ENCODE measurements around the gene ATL1.
"Not testable (repeated sequence)": the region's sequence is repeated elsewhere in the genome, so short reads cannot be mapped to it uniquely, and the experiment has no call there.

ATL1 gene

DNA sequence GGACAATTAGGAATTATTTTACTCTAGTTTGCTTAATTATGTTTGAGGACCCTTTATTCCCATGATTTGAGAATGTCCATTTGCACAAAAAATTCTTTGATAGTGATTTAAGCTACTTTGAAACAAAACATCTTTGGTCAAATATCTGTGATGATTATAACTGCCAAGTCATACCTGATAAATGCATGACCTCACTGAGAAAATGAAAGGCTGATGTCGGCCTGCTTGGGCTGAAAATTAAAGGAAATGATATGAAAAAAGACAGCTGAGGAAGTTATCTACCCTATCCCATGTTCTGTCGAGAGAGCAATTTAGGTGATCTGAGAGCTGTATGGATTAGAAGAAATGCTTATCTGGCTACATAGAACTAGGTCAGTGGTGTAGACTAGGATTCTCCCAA, 43.6 kb downstream of the ATL1 start:
- DNase-seq, result no peak

DNA sequence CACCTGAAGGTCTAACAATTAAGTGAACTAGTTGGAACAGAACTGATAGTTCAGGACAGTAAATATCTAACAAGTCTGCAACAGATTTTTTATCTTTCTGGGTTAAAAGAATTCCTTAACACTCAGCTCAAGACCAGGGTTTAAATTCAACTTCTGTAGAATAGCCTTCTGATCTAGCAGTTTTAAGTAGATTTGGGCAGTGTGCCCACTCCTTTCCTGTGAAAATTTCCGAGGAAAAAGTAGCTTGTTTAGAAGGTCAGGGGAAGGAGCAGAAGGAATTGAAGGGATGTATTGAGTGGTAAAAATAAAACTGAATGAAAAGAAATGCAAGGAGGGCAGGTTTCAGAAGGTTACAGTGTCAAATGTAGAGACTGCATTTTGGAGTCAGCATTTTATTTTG, 45.8 kb downstream of the ATL1 start:
- DNase-seq, result no peak

DNA sequence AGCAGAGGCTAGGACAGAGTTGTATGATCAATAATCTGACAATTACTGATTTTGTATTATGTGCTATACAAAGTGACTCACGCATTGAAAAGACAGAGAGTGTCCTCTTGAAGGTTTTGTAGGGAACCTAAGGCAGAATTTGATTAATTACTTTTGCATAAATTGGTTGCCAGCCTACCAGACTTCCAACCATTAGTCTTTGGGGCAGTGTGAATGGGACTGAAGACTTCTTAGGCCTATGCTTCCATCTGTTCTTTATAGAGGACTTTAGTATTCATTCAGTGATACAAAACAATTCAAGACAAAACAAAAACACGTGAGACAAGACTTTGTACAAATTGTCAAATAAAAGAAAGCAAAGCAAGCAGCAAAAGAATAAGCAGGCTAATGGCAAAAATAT, 46.5 kb downstream of the ATL1 start:
- DNase-seq, result no peak

DNA sequence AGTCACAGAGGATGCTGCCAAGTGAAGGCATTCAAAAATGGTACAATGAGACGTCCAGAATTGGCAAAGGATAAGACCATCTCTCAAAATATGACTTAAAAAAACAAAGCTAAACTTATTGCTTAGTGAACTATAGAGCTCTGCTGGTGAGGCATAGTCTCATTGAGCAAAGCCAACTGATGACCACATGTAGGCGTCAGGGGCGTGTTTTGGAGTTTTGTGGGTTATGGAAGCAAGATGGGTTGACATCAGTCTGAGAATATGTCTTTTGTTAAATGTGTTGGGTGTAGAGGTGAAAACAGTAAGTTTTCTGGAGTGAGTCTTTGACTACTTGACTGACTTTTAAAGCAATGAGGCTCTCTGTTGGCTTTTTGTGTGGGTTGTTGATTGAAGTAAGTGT, 47.2 kb downstream of the ATL1 start:
- DNase-seq, result no peak

DNA sequence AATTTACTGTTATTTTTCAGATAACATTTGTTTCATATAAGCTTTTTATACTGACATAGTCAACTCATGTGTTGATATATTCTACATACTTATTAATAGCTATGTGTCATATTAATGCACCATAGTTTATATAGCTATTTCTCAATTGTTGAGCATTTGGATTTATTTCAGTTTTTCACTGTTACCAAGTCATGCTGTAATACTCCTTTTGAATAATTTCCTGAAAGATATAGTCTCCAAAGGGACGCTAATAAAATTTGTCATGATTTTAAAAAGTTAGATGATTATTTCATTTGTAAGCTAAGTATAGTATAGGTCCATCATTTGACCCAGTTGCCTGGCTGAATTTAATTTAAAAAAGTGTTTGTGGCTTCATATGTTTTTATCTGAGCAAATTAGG, 47.8 kb downstream of the ATL1 start:
- DNase-seq, result no peak

DNA sequence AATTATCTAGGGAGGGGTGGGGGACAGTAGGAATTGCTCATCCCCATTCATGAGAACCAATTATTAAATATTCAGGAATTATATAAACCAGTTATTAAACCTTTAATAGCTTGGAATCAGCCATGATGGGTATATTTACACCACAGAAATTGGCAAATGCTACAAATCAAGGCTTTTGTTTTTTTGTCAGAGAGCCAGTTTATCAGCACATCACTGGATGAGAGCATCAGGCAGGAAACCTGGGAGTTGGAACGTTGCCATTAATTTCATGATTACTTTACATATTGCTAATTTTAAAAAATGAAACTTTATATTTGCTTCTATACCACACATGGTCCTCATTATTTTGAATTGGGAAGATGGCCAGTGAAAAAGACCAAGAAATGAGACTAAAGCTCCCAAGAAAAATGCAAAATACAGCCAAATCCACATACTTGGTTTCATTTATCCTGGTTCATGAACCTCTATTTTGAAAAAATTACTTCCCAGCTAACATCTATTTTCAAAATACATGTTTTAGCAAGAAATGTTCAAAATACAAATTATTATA, 48.4 kb downstream of the ATL1 start:
- no peak for DNase-seq

DNA sequence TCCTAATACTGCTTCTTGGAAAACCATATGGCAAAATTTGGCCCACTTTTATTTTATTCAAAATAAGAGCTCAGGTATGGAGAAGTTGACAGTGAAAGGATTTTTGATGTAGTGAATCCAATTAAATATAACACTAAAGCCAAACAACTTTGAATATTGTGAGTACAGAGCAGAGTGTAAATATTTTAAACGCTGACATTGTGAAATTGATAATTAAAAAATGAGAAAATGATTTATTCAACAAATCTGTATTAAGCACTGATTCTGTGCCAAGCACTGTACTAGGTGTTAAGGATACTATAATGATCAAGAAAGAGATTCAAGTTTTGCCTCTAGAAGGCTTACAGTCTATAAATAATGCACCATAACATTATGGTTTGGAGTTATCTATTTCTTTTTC, 50.5 kb downstream of the ATL1 start:
- no peak for DNase-seq

GRCh38 chr14:50612806-50613205, 52.9 kb downstream of the ATL1 start:
- DNase-seq, result no peak

DNA sequence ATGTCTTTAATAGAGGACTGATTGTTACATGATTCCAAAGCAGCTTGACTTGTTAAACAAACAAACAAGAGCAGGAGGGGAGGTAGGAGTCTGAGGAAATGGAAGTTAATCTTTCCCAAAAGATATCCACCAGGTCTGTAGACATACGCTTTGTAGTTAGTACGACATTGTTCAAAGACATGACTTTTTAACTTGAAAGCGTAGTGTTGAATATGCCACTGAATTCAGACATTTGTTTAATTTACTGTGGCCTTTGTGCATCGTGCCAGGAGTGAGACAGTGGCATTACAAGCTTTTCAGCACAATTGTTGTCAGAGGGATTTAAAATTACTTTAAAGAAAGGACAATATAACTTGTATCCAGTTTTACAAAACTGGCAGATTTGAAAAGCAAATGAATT, 55.1 kb downstream of the ATL1 start:
- no peak for DNase-seq

- DNase-seq, result no peak
These were observed 55.6 kb downstream of the ATL1 start for GRCh38 chr14:50615552-50615951.

- DNase-seq, result no peak
These were observed 56.3 kb downstream of the ATL1 start for GRCh38 chr14:50616275-50616674.

- peak; percentile 2 for DNase-seq
These were observed 59.7 kb downstream of the ATL1 start for GRCh38 chr14:50619569-50620141.

- DNase-seq, result no peak
These were observed 60.4 kb downstream of the ATL1 start for GRCh38 chr14:50620341-50620740.

DNA sequence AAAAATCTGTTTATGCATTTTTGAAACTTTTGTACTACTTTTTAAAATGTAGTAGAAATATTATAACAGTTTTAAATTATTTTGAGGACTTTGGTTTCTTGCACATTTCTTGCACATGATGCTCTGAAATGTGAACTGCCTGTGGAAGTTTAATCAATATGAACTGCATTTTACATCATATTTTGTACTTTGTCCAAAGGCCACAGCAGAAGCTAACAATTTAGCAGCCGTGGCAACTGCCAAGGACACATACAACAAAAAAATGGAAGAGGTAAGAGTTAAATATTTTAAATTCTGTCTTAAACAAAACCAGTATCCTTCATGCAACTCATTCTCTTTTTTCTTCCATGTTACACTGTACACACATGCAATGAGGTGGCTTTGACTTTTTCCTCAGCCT, 63.0 kb downstream of the ATL1 start:
- no peak for DNase-seq

- no peak for DNase-seq
These were observed 64.5 kb downstream of the ATL1 start for GRCh38 chr14:50624447-50624846.

GRCh38 chr14:50624947-50625346, 65.0 kb downstream of the ATL1 start:
- DNase-seq, result not testable (repeated sequence)

GRCh38 chr14:50631408-50631821, 71.5 kb downstream of the ATL1 start:
- DNase-seq, result no peak

DNA sequence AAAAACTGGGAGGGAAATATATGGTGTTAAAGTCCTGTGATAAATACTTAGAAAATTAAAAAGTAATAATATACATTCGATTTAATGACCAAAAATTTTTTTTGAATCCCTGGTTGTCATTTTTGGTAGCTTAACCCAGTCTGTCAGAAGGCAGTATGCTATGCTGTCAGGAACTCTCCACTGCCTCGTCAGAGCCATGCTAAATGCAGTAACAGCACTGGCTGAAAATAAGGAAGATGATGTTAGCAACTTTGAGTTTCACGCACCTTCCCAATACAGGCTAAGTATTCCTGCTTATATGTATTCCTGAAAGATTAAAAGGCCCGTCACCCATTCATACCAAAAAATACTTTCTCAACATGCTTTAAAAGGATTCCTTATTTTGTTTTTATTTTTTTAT, 74.0 kb downstream of the ATL1 start:
- DNase-seq, result no peak

- DNase-seq, result no peak
These were observed 75.2 kb downstream of the ATL1 start for GRCh38 chr14:50635141-50635540.

DNA sequence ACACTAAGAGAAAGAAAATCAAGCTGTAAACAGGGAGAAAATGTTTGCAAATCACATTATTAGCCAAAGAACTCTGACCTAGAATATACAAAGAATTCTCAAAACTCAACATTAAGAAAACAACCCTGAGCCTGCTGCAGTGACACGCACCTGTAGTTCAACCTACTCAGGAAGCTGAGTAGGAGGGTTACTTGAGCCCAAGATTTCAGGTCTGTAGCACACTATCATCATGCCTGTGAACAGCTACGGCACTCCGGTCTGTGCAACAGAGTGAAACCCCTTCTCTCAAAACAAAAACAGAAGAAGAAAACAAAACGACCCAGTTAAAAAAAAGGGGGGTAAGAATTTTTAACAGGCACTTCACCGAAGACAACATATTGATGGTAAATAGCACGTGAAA, 87.3 kb downstream of the ATL1 start:
- DNase-seq, result no peak

DNA sequence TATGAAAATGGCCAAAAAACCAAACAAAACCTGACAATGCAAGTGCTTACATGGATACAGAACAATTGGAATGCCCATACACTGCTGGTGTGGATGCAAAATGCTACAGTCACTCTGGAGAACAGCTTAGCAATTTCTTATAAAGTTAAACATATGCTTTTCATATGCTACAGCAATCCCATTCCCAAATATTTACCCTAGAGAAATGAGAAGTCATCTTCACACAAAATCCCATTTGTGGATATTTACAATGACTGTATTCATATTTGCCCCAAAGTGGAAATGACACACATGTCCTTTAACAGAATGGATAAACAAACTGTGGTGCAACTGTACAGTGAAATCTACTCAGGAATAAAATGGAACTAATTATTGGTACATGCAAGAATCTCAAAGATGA, 87.8 kb downstream of the ATL1 start:
- DNase-seq, result no peak

DNA sequence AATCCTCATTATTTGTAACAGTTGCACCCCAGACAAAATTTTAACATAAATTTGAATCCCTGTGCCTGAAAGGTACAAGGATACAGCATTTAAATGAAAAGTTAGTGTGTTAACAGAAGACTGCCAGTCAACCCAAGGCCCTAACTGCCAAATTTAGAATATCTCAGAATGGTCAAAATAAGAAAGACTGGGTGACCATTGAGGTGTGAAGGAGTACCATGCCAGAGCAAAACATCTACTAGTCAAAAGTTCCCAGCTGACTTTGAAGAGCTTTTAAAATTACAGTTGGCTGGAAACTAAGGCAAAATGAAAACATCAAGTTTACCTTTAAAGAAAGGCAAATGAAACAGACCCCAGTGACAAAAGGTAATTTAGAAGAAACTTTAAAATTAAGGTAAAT, 89.7 kb downstream of the ATL1 start:
- DNase-seq, result no peak

DNA sequence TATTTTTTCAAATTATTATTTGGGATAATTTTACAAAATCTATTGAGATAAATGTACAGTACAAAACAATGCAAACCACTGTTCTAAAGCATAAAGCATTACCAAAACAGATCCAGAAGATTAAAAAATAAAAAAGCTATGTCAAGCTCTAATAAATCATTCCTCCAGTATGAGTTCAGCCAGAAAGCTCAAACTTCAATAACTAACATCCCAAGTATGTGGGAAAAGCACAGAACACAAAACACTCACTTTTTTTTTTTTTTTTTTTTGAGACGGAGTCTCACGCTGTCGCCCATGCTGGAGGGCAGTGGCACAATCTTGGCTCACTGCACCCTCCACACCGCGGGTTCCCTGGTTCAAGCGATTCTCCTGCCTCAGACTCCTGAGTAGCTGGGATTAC, 96.8 kb downstream of the ATL1 start:
- no peak for DNase-seq

- DNase-seq, result no peak
These were observed 97.8 kb downstream of the ATL1 start for GRCh38 chr14:50657753-50658152.

- no peak for DNase-seq
These were observed 98.3 kb downstream of the ATL1 start for GRCh38 chr14:50658203-50658602.

All from NCI-H510A (cell line).